ENCODE results near the gene CPE.

CPE gene

DNA sequence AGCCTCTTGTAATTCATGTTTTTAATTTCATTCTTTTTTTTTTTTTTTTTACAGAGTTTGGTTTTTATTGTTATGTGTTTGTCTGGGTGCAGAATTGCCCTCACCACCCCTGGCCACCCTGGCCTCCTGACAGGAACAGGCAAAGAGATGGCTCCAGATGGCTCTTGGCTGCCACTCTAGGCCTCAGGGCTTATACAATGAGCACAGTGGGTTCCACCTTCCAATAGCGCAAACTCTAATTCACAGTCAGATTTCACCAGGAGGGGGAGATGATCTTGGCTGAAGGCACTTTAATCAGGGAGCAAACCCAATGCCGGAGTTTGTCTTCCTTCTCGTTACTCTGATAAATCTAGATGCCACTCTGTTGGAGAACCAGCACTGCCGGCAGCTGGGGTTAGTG, 24.8 kb downstream of the CPE start:
- H3K36me3 ChIP-seq (ENCODE audit: insufficient read depth, low read length), result no peaks in the 10 kb centered on the region
- no peaks in the 10 kb centered on the region for H3K9me2 ChIP-seq (replicated peaks; ENCODE audit: low read depth, low read length)

GRCh38 chr4:165404080-165404479, 25.3 kb downstream of the CPE start:
- Histone ChIP-seq H2AFZ (ENCODE audit: low read length) (no peak overlapping the region), H3K4me1 (ENCODE audit: insufficient read depth, low read length, poor library complexity, severe bottlenecking) (no peaks in the 10 kb centered on the region), H3K9me2 (replicated peaks; ENCODE audit: low read depth, low read length) (no peaks in the 10 kb centered on the region), H3K4me3 (ENCODE audit: low read length, poor library complexity, severe bottlenecking) (no peak overlapping the region), H3K9me3 (ENCODE audit: insufficient read depth, low read depth, low read length) (no peaks in the 10 kb centered on the region), H3K27me3 (ENCODE audit: insufficient read depth, low read length, poor library complexity, severe bottlenecking) (no peaks in the 10 kb centered on the region), H3K4me2 (ENCODE audit: low read depth, low read length, poor library complexity, severe bottlenecking) (no peak overlapping the region), H3F3A (ENCODE audit: low read depth) (no peaks in the 10 kb centered on the region), H3K9ac (ENCODE audit: low read depth, low read length, poor library complexity, severe bottlenecking) (no peak overlapping the region), H3K36me3 (ENCODE audit: insufficient read depth, low read length) (no peaks in the 10 kb centered on the region), H3K79me2 (ENCODE audit: insufficient read depth, low read length) (no peaks in the 10 kb centered on the region), H4K20me1 (ENCODE audit: insufficient read depth, low read length, poor library complexity, severe bottlenecking) (no peaks in the 10 kb centered on the region)
- TF ChIP-seq, protein P1, sequence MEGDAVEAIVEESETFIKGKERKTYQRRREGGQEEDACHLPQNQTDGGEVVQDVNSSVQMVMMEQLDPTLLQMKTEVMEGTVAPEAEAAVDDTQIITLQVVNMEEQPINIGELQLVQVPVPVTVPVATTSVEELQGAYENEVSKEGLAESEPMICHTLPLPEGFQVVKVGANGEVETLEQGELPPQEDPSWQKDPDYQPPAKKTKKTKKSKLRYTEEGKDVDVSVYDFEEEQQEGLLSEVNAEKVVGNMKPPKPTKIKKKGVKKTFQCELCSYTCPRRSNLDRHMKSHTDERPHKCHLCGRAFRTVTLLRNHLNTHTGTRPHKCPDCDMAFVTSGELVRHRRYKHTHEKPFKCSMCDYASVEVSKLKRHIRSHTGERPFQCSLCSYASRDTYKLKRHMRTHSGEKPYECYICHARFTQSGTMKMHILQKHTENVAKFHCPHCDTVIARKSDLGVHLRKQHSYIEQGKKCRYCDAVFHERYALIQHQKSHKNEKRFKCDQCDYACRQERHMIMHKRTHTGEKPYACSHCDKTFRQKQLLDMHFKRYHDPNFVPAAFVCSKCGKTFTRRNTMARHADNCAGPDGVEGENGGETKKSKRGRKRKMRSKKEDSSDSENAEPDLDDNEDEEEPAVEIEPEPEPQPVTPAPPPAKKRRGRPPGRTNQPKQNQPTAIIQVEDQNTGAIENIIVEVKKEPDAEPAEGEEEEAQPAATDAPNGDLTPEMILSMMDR (conservative IDR thresholded peaks at IDR 0.05; ENCODE audit: low read length), result no peak
- no peak for TF ChIP-seq EZH2phosphoT487 (IDR thresholded peaks at IDR 0.05; ENCODE audit: borderline replicate concordance)

More for the DNA sequence above, 24.8 kb downstream of the CPE start:
- Histone ChIP-seq H3K9me3 (ENCODE audit: insufficient read depth, low read depth, low read length) (no peaks in the 10 kb centered on the region), H4K20me1 (ENCODE audit: insufficient read depth, low read length, poor library complexity, severe bottlenecking) (no peaks in the 10 kb centered on the region), H2AFZ (ENCODE audit: low read length) (no peak overlapping the region), H3F3A (ENCODE audit: low read depth) (no peaks in the 10 kb centered on the region), H3K27me3 (ENCODE audit: insufficient read depth, low read length, poor library complexity, severe bottlenecking) (no peaks in the 10 kb centered on the region), H3K9ac (ENCODE audit: low read depth, low read length, poor library complexity, severe bottlenecking) (no peak overlapping the region), H3K79me2 (ENCODE audit: insufficient read depth, low read length) (no peaks in the 10 kb centered on the region), H3K4me1 (ENCODE audit: insufficient read depth, low read length, poor library complexity, severe bottlenecking) (no peaks in the 10 kb centered on the region), H3K4me2 (ENCODE audit: low read depth, low read length, poor library complexity, severe bottlenecking) (no peak overlapping the region), H3K4me3 (ENCODE audit: low read length, poor library complexity, severe bottlenecking) (no peak overlapping the region)
- no peak for TF ChIP-seq EZH2phosphoT487 (IDR thresholded peaks at IDR 0.05; ENCODE audit: borderline replicate concordance)
- TF ChIP-seq, protein P1 (conservative IDR thresholded peaks at IDR 0.05; ENCODE audit: low read length), result no peak

- no peak overlapping the region for H3K4me3 ChIP-seq (ENCODE audit: low read length, poor library complexity, severe bottlenecking)
- no peaks in the 10 kb centered on the region for H3K9me3 ChIP-seq (ENCODE audit: insufficient read depth, low read depth, low read length)
- H3K4me1 ChIP-seq (ENCODE audit: insufficient read depth, low read length, poor library complexity, severe bottlenecking), result no peaks in the 10 kb centered on the region
- H3K9ac ChIP-seq (ENCODE audit: low read depth, low read length, poor library complexity, severe bottlenecking), result no peak overlapping the region
- H3F3A ChIP-seq (ENCODE audit: low read depth), result no peaks in the 10 kb centered on the region
- H3K36me3 ChIP-seq (ENCODE audit: insufficient read depth, low read length), result no peaks in the 10 kb centered on the region
- H2AFZ ChIP-seq (ENCODE audit: low read length), result no peak overlapping the region
- H3K9me2 ChIP-seq (replicated peaks; ENCODE audit: low read depth, low read length), result no peaks in the 10 kb centered on the region
- no peaks in the 10 kb centered on the region for H3K79me2 ChIP-seq (ENCODE audit: insufficient read depth, low read length)
- TF ChIP-seq, protein P1 (conservative IDR thresholded peaks at IDR 0.05; ENCODE audit: low read length), result no peak
- TF ChIP-seq EZH2phosphoT487 (IDR thresholded peaks at IDR 0.05; ENCODE audit: borderline replicate concordance), result no peak
- H3K4me2 ChIP-seq (ENCODE audit: low read depth, low read length, poor library complexity, severe bottlenecking), result no peak overlapping the region
- no peaks in the 10 kb centered on the region for H4K20me1 ChIP-seq (ENCODE audit: insufficient read depth, low read length, poor library complexity, severe bottlenecking)
- H3K27me3 ChIP-seq (ENCODE audit: insufficient read depth, low read length, poor library complexity, severe bottlenecking), result no peaks in the 10 kb centered on the region
Measured at GRCh38 chr4:165404696-165405095, 25.9 kb downstream of the CPE start.

Data from Loucy (cell line).